SJCRH30 (cell line): ENCODE results near the gene MYOF. TPM values are rescaled to one million over a fixed set of nuclear protein-coding genes. Genes with fewer than 3 reads are reported as not detected.
"Not testable (repeated sequence)": the region's sequence is repeated elsewhere in the genome, so short reads cannot be mapped to it uniquely, and the experiment has no call there.

ENCODE experiments used
- DNase-seq, 2 experiments: peaks; one replicate each; pipeline ENCODE4 v3.0.0-alpha.2; 2015 to 2020
- H3K27ac ChIP-seq: fragments of 250-450 bp; sonication (Bioruptor Pico); 2 replicates; pipeline ENCODE4 v1.5.1; 2020; ENCODE audit warnings: mild to moderate bottlenecking, moderate library complexity
- H3K27me3 ChIP-seq: fragments of 250-450 bp; sonication (Bioruptor Pico); 2 replicates; pipeline ENCODE4 v1.5.1; 2020; ENCODE audit warnings: mild to moderate bottlenecking, moderate library complexity
- H3K36me3 ChIP-seq: fragments of 250-450 bp; sonication (Bioruptor Pico); 2 replicates; pipeline ENCODE4 v1.5.1; 2020; ENCODE audit warnings: mild to moderate bottlenecking, moderate library complexity
- H3K4me1 ChIP-seq: fragments of 250-450 bp; sonication (Bioruptor Pico); 2 replicates; pipeline ENCODE4 v1.5.1; 2020; ENCODE audit warnings: mild to moderate bottlenecking, moderate library complexity
- H3K4me3 ChIP-seq: fragments of 250-450 bp; sonication (Bioruptor Pico); 2 replicates; pipeline ENCODE4 v1.5.1; 2020; ENCODE audit warnings: mild to moderate bottlenecking, moderate library complexity
- H3K9me3 ChIP-seq: fragments of 250-450 bp; sonication (Bioruptor Pico); replicated peaks from 2 replicates; pipeline ENCODE4 v1.5.1; 2020; ENCODE audit warnings: mild to moderate bottlenecking, moderate library complexity
- total RNA-seq: library from RNA; depleted of rRNA; stranded (reverse); fragments of >200 nt; shearing (Covaris generic); gene quantifications from 2 replicates; pipeline ENCODE4 v1.2.3, GENCODE V29; 2014

Gene MYOF
- total RNA-seq, 1 experiment from 2014 or later, result 4.2 TPM

DNA sequence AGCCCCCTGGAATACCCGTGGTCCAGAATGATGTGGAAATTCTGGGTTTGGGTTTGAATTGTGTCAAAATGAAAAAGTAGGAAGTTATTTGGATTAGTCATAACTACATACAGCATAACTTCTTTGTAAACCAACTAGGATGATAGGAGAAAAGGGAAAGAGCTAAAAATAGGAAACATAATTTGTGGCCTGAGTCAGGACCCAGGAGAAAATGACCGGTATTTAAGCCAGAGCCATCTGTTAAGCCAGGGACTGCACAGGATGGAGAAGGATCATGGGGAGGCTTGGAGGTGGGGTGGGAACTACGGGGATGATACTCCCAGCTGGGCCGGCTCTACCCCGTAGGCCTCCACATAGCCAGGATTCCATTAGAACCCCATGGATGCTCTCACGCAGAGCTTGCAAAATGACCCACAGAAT lies 98.6 kb downstream of the MYOF start:
- Histone ChIP-seq H3K36me3 (no peaks in the 10 kb centered on the region), H3K9me3 (no peaks in the 10 kb centered on the region), H3K27me3 (no peaks in the 10 kb centered on the region), H3K4me1 (peaks cover 23% of the 10 kb centered on the region), H3K27ac (peak overlapping the region; percentile 65), H3K4me3 (no peak overlapping the region)
- DNase-seq, result peak; percentile 46 to 54

DNA sequence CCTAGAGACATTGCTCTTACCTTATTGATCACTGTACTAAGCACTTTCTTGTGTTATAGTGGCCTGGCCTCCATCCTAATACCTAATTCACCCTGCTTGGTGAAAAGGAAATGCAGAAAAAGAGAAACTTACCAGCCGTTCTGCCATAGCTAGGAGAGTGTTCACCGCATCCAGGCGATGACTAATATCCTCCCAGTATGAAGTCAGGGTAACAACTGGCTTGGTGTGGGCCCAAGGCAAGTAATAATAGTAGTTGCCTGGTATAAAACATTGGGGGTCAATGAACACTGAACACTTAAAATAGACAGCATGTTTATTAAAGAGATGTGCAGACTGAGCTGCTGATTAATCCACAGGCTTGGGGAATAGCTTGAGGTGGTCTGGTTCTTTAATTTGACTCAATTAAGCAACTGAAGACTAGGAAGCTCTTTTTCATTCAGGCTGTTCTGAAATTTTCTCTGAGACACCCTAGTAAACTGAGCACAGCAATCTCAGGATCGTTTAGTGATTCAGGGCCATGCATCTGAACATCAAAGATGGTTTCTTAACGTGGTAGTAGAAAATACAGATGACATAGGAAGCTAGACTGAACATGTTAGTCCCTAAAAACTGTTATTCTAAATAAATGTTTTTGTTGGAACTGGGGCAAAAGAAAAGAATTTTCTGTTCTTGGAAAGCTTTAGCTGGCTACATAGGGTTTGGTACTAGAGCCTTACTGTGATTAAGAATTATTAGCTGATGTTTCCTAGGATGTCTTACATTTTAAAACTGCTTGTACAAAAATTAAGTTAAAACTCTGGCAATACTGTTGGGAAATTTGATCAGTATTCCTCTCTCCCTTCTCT lies 102.2 kb downstream of the MYOF start:
- Histone ChIP-seq H3K4me3 (no peak overlapping the region), H3K27me3 (no peaks in the 10 kb centered on the region), H3K36me3 (no peaks in the 10 kb centered on the region), H3K9me3 (no peaks in the 10 kb centered on the region), H3K27ac (no peak overlapping the region), H3K4me1 (peaks cover 25% of the 10 kb centered on the region)
- DNase-seq, result no peak

DNA sequence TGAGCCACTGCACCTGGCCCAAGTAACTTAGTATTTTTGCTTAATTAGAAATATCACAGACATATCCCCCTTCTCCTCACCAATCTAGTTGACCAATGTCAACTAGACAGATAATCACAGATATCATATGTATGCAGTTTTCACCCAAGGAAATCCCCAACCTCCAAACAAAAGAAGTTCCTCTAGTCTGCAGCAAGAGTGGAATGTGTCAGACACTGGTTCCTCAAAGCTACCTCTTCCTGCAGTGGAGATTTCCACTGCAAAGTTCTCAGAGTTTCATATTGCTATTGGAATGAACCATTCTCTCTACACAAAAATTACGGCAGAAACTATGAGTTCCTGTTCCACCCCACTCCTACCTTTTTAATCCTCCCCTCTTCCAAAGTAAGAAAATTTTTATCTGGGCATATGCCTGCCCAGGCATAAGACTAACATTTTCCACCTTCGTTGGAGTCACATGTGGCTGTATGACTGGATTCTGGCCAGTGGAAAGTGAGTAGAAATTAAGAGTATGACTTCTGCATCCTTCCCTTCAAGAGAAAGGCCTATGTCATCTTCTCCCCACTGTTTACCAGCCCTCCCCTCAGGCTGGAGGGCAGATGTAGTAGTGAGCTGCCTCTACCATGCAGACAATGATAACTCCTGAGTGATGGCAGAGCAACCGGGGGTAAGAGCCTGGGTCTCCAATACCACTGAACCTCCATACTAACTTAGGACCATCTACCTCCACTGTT lies 103.0 kb downstream of the MYOF start:
- no peaks in the 10 kb centered on the region for H3K36me3 ChIP-seq
- DNase-seq, result no peak
- H3K27me3 ChIP-seq, result no peaks in the 10 kb centered on the region
- H3K9me3 ChIP-seq, result no peaks in the 10 kb centered on the region
- H3K27ac ChIP-seq, result no peak overlapping the region
- no peak overlapping the region for H3K4me3 ChIP-seq
- peaks cover 19% of the 10 kb centered on the region for H3K4me1 ChIP-seq

DNA sequence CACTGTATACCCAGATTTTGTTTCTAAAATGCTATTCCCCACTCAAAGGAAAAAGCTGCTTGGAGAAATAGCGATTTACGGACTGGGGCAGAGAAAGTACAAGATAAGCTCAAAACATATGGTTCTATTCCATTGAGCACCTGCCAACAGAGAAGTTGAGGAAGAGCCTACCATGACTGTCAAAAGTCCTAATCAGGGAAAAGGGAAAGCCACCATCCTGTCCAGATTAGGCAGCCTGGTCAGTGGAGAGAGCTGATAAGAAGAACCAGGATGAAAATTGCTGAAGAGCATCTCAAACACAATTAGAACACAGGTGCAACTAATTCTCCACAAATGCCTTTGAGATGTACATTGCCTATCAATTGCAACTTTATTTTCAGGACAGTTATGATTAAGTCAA lies 104.1 kb downstream of the MYOF start:
- H3K36me3 ChIP-seq, result no peaks in the 10 kb centered on the region
- H3K4me3 ChIP-seq, result no peak overlapping the region
- peaks cover 10% of the 10 kb centered on the region for H3K4me1 ChIP-seq
- DNase-seq, result no peak
- H3K27me3 ChIP-seq, result no peaks in the 10 kb centered on the region
- H3K9me3 ChIP-seq, result no peaks in the 10 kb centered on the region
- H3K27ac ChIP-seq, result no peak overlapping the region

DNA sequence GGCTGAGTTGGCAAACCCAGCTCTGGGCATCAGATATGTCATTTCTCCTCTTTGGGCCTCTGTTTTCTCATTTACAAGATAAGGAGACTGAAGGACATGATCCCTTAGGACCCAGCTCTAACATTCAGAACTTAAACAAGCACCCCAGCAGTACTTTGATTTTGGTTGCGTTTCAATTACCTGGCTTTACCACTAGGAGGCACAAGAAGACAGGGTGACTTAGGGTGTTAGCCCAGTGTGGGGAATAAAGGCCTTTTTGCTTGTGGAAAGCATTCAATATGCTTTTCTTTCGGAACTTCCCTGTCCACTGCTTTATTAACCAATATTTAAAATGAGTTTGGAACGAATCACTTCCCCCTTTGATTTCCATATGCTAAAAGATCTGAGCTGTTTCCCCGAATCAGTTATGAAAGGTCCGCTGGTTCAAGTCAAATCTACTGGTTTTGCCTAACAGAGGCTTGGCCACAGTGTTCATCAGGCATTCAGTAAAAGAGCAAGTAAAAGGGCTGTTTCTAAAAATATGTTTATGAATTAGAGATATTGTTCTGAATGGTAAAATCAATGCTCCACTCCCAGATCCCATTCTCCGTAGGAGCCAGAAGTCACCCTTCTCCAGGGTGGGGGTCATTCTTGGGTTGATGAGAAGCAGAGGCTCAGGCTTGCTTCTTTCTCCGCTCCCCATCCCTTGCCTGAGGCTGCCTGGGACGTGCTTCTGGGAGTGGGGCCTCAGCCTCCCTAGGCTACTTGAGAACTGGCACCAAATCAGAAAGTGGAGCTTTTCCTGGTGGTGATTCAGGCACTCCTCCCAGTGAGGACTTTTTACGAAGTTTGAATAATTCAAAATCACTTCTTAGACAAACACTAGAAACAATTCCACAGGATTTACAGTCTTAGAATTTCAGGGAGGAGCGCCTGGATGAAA lies 105.5 kb downstream of the MYOF start:
- no peaks in the 10 kb centered on the region for H3K36me3 ChIP-seq
- no peaks in the 10 kb centered on the region for H3K27me3 ChIP-seq
- peak overlapping the region; percentile 33 for H3K4me3 ChIP-seq
- peaks cover 10% of the 10 kb centered on the region; the same call in 1 of the 2 replicates for H3K4me1 ChIP-seq
- peak; percentile 43 to 82 for DNase-seq
- no peaks in the 10 kb centered on the region for H3K9me3 ChIP-seq
- no peak overlapping the region for H3K27ac ChIP-seq

DNA sequence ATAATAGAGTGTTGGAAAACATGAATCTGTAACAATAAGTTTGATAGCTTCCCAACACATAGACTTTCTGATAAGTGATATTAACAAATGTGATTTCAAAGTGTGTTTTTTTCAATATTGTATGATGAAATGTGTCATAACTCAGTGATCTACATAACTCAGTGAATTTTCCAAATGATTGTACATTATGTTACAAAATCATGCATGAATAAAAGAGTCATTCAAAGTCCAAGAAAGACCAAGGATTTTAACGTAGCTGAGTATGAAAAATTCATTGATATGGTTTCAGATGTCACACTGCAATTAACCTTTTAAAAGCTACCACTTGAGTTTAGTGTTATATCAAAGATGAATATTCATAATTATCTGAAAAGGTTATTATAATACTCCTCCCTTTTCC lies 111.2 kb downstream of the MYOF start:
- no peak for DNase-seq
- Histone ChIP-seq H3K36me3 (no peaks in the 10 kb centered on the region), H3K27me3 (no peaks in the 10 kb centered on the region), H3K4me1 (no peaks in the 10 kb centered on the region), H3K27ac (no peak overlapping the region), H3K4me3 (no peak overlapping the region), H3K9me3 (no peaks in the 10 kb centered on the region)

DNA sequence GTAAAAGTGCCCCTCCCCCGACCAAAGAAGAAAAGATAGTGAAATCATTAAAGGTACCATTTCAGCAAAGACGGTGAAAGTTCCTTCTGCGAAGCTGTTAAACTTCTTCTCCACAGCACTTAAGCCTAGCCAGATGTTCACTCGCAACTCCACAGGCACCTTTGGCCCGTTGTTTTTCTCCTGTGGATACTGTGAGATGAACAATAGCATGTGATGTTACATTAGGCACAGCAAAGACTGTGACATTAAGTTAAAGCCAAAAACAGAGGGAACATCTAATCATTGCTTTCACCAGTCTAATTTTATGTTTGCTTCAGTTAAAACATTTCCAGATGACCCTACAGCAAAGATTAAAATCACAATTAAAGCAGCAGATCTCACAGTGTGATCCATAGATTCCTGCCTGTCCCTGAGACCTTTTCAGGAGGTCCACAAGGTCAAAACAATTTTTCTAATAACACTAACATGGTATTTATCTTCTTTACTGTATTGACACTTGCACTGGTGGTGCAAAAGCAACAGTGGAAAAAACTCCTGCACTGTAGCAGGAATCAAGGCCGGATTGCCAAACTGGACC lies 112.5 kb downstream of the MYOF start:
- DNase-seq, result no peak
- Histone ChIP-seq H3K9me3 (no peaks in the 10 kb centered on the region), H3K4me3 (no peak overlapping the region), H3K4me1 (no peaks in the 10 kb centered on the region), H3K27me3 (no peaks in the 10 kb centered on the region), H3K27ac (no peak overlapping the region), H3K36me3 (no peaks in the 10 kb centered on the region)

DNA sequence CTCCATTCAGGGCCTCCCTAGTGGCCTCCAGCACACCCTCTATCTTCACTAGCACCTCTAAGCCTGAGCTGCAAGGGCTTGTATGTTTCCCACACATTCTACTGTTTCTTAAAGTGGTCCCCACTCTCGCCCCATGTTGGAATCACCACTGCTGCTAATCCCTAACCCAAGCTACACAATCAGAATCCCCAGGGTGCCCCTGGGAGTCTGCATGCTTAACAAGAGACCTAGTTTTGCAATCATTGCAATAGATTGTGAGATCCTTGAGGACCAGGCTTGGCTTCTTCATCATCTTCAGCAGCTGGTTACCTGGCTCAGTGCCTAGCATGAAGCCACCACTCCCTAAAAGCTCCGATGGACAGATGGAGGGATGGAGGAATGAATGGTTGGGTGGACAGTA lies 113.9 kb downstream of the MYOF start:
- Histone ChIP-seq H3K9me3 (no peaks in the 10 kb centered on the region), H3K27ac (no peak overlapping the region), H3K4me3 (no peak overlapping the region), H3K36me3 (no peaks in the 10 kb centered on the region), H3K27me3 (no peaks in the 10 kb centered on the region), H3K4me1 (no peaks in the 10 kb centered on the region)
- no peak for DNase-seq

DNA sequence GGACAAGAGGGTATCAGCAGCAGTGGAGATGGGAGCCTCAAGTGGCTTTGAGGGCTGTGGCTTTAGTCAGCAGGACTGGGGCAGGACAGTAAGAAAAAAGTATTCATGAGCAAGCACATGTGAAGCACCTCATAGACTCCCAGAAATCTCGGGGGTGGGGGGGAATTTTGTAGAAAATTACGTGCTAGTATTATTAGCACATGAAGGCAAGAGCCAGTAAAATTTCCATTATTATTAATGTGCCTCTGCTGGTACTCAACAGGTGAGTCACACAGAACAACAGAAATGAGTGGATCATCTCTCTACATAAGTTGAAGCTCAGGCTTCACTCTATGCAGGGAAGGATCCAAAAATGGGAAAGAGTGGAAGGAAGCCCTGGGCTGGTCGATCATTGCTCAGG lies 114.5 kb downstream of the MYOF start:
- Histone ChIP-seq H3K27me3 (no peaks in the 10 kb centered on the region), H3K36me3 (no peaks in the 10 kb centered on the region), H3K9me3 (no peaks in the 10 kb centered on the region), H3K4me3 (no peak overlapping the region), H3K4me1 (no peaks in the 10 kb centered on the region), H3K27ac (no peak overlapping the region)
- DNase-seq, result no peak

DNA sequence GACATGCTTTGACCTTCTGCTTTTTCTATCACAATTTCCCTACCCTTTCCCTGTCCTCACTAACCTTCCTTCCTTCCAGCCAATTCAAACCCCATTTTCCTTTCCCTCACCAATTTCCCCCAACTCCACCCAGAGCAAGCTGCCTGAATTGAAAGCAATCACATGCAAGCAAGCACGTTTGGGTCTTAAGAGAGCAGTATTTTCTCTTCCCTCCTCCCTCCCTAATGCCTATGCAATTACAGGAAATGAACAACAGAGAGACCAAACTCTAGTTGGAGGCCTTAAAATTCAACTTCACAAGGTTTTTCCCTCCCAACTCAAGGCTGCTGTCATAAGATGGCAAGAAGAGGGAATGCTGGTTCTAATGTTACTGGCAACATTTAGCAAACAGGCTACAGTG lies 117.2 kb downstream of the MYOF start:
- Histone ChIP-seq H3K27ac (no peak overlapping the region), H3K9me3 (no peaks in the 10 kb centered on the region), H3K36me3 (no peaks in the 10 kb centered on the region), H3K4me1 (no peaks in the 10 kb centered on the region), H3K4me3 (no peak overlapping the region), H3K27me3 (no peaks in the 10 kb centered on the region)
- DNase-seq, result no peak

DNA sequence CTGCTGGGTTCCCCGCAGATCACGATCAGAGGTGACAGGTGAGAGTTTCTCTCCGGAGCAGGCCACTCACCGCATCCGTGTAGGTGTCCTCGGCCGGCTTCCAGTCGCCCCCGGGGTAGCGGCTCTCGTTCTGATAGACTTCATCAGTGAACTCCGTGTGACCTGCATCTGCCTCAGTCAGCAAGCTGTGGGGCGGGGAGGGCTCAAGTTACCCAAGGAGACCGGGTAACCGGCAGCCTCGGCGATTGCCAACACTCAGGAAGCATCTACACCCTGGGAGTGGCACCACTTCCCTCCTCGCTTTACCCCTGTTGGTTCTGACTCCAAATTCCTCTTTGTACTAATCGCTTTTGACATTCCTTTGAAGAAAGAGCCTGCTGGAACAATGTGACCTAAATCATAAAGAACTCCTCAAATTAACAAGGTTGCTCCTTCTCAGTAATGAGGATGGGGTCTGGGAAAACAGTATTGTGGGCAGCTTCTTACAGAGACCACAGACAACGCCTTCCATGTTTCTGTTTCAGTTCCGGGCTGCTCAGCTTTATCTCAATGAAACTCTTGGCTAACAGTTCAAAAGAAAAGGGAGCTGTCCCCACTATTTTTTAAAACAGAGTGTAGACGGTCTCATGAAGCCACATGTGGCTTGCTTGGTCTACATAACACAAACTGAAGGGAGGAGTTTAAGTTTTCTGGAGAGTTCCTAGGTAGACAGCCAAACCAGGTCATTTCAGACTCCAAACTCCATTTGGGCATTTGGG lies 118.1 kb downstream of the MYOF start:
- H3K4me1 ChIP-seq, result no peaks in the 10 kb centered on the region
- DNase-seq, result peak; percentile 40 to 46
- H3K9me3 ChIP-seq, result no peaks in the 10 kb centered on the region
- H3K36me3 ChIP-seq, result no peaks in the 10 kb centered on the region
- H3K27me3 ChIP-seq, result no peaks in the 10 kb centered on the region
- no peak overlapping the region for H3K4me3 ChIP-seq
- H3K27ac ChIP-seq, result no peak overlapping the region

DNA sequence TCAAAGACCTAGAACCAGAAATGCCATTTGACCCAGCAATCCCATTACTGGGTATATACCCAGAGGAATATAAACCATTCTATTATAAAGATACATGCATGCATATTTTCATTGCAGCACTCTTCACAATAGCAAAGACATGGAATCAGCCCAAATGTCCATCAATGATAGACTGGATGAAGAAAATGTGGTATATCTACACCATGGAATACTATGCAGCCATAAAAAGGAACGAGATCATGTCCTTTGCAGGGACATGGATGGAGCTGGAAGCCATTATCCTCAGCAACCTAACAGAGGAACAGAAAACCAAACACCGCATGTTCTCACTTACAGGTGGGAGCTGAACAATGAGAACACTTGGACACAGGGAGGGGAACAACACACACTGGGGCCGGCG lies 123.7 kb downstream of the MYOF start:
- H3K36me3 ChIP-seq, DNase-seq, H3K9me3 ChIP-seq, H3K4me1 ChIP-seq, H3K27ac ChIP-seq, H3K27me3 ChIP-seq, H3K4me3 ChIP-seq: not testable (repeated sequence)

DNA sequence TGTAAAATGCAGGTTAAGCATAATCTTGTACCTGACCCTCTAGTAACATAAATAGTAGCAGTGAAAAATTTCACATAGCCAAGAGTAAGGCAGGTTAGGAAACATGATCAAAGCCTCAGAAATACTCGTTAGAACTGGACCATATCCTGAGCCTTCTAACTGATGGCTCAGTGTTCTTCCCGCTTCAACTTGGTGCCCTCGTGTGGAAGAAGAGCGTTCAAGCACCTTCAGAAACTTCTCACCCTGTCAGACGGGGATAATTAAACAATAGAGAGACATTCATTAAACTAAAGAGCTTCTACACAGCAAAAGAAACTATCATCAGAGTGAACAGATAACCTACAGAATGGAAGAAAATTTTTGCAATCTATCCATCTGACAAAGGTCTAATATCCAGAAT lies 124.5 kb downstream of the MYOF start:
- H3K27me3 ChIP-seq, result no peaks in the 10 kb centered on the region
- no peak overlapping the region for H3K4me3 ChIP-seq
- peak in 1 of 2 experiments; percentile 54 for DNase-seq
- H3K36me3 ChIP-seq, result no peaks in the 10 kb centered on the region
- H3K4me1 ChIP-seq, result no peaks in the 10 kb centered on the region
- no peak overlapping the region for H3K27ac ChIP-seq
- H3K9me3 ChIP-seq, result no peaks in the 10 kb centered on the region

DNA sequence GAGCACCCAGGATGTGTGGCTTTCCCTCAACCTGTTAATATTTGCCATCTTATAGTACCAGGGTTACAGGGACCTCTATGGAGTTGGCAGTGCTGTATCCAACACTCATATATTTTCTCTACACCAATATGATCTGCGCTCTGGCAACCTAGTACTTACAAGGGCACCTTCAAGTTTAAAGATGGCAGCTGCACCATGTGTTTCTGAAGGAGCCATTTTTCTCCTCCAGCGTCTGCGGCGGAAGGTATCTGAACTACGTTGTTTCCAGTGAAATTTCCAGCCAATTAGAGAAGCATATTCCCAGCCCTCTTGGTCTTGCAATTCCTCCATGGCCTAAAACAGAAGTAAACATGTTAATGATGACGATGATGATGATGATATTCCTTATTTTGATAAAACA lies 125.6 kb downstream of the MYOF start:
- Histone ChIP-seq H3K27ac (no peak overlapping the region), H3K36me3 (no peaks in the 10 kb centered on the region), H3K9me3 (no peaks in the 10 kb centered on the region), H3K4me1 (no peaks in the 10 kb centered on the region), H3K4me3 (no peak overlapping the region), H3K27me3 (no peaks in the 10 kb centered on the region)
- no peak for DNase-seq
